H1 (cell line): ENCODE results near the gene LCE3D. TPM values are rescaled to one million over a fixed set of nuclear protein-coding genes. Genes with fewer than 3 reads are reported as not detected.

Source experiments
- CTCF ChIA-PET: fragments of 300-600 bp; sonication (Branson Sonifier 250); formaldehyde crosslinking; loops from one replicate; lab custom pipeline; 2021; ENCODE audit not compliant: partially characterized antibody; lab: Charles Lee
- POLR2A ChIA-PET: fragments of 300-600 bp; sonication (Branson Sonifier 250); formaldehyde crosslinking; loops from one replicate; lab custom pipeline; 2021; ENCODE audit warnings: inconsistent platforms; ENCODE audit not compliant: partially characterized antibody; lab: Charles Lee
- DNase-seq, 2 experiments: peaks; one replicate each; pipeline versions ENCODE4 v3.0.0 to v3.0.0-alpha.2; 2010 to 2022; ENCODE audit warnings: low spot score in 2 of 2, low read depth in 1 of 2, mixed read lengths in 1 of 2
- FAIRE-seq: peaks from 2 replicates; lab custom pipeline; 2011; peaks lifted over from hg19 to GRCh38; lab: Jason Lieb, UNC
- H2AFZ ChIP-seq: 2 replicates; pipeline ENCODE4 v1.8.1; 2012; ENCODE audit warnings: low read length, inconsistent platforms
- H2AK5ac ChIP-seq: 2 replicates; pipeline ENCODE4 v1.6.1; 2013; ENCODE audit warnings: low read depth, low read length
- H2BK120ac ChIP-seq: replicated peaks from 2 replicates; pipeline ENCODE3; 2013; ENCODE audit warnings: low read depth, low read length, inconsistent platforms
- H2BK12ac ChIP-seq: 2 replicates; pipeline ENCODE4 v1.6.1; 2013; ENCODE audit warnings: low read depth, low read length
- H2BK15ac ChIP-seq: 2 replicates; pipeline ENCODE4 v1.6.1; 2013; ENCODE audit warnings: low read length
- H2BK20ac ChIP-seq: 2 replicates; pipeline ENCODE4 v1.6.1; 2013; ENCODE audit warnings: low read length
- H2BK5ac ChIP-seq: 2 replicates; pipeline ENCODE4 v1.6.1; 2013; ENCODE audit warnings: low read depth, low read length
- H3K14ac ChIP-seq: 2 replicates; pipeline ENCODE4 v1.6.1; 2013; ENCODE audit warnings: inconsistent platforms; ENCODE audit not compliant: insufficient read length
- H3K18ac ChIP-seq: 2 replicates; pipeline ENCODE4 v1.6.1; 2013; ENCODE audit warnings: low read length; ENCODE audit errors: extremely low read depth
- H3K23ac ChIP-seq: 2 replicates; pipeline ENCODE4 v1.6.1; 2013; ENCODE audit warnings: inconsistent platforms; ENCODE audit not compliant: insufficient read length
- H3K23me2 ChIP-seq: 2 replicates; pipeline ENCODE4 v1.6.1; 2013; ENCODE audit warnings: low read depth, low read length
- H3K27ac ChIP-seq: 2 replicates; pipeline ENCODE4 v1.6.1; 2011; ENCODE audit warnings: low read depth, low read length, inconsistent platforms
- H3K27me3 ChIP-seq, 4 experiments: replicated peaks in 1 of 4; 1 replicate in 1 of 4; 2 replicates in 3 of 4; pipeline versions ENCODE4 v1.6.1 to v1.8.1; 2011 to 2013; ENCODE audit warnings: low read length in 3 of 4, mild to moderate bottlenecking in 3 of 4, inconsistent platforms in 2 of 4, mixed read lengths in 2 of 4, moderate library complexity in 1 of 4; ENCODE audit not compliant: control insufficient read depth in 3 of 4, insufficient read depth in 3 of 4; ENCODE audit errors: extremely low read depth in 1 of 4
- H3K36me3 ChIP-seq, 4 experiments: 2 replicates each; pipeline versions ENCODE4 v1.6.1 to v1.8.1; 2011 to 2013; ENCODE audit warnings: mild to moderate bottlenecking in 4 of 4, low read length in 3 of 4, moderate library complexity in 2 of 4, control low read depth in 1 of 4, inconsistent platforms in 1 of 4; ENCODE audit not compliant: insufficient read depth in 4 of 4, control insufficient read depth in 2 of 4
- H3K4ac ChIP-seq: replicated peaks from 2 replicates; pipeline ENCODE3; 2013; ENCODE audit warnings: low read length, low read depth, mixed read lengths, inconsistent platforms; ENCODE audit not compliant: insufficient read length
- H3K4me1 ChIP-seq, 4 experiments: replicated peaks in 1 of 4; 1 replicate in 1 of 4; 2 replicates in 3 of 4; pipeline versions ENCODE4 v1.6.1 to v1.8.1; 2011 to 2013; ENCODE audit warnings: low read length in 3 of 4, inconsistent platforms in 2 of 4, mixed read lengths in 1 of 4; ENCODE audit not compliant: insufficient read depth in 4 of 4, control insufficient read depth in 3 of 4
- H3K4me2 ChIP-seq, 2 experiments: 2 replicates each; pipeline versions ENCODE4 v1.6.1 to v1.8.1; 2011 to 2013; ENCODE audit warnings: low read depth in 2 of 2, low read length in 2 of 2, control low read depth in 1 of 2, inconsistent platforms in 1 of 2, mild to moderate bottlenecking in 1 of 2; ENCODE audit not compliant: insufficient read depth in 1 of 2
- H3K4me3 ChIP-seq, 4 experiments: fragments of 200-600, 300-600 bp in 1 of 4; sonication (generic), shearing (Covaris generic), sonication (Bioruptor Twin) in 1 of 4; 2 replicates each; pipeline versions ENCODE4 v1.5.1 to v1.8.1; 2011 to 2016; ENCODE audit warnings: low read length in 4 of 4, low read depth in 3 of 4, control low read depth in 2 of 4, inconsistent platforms in 2 of 4, mild to moderate bottlenecking in 2 of 4, mixed read lengths in 1 of 4, moderate library complexity in 1 of 4; ENCODE audit not compliant: insufficient read depth in 2 of 4; ENCODE audit errors: extremely low read depth in 1 of 4
- H3K56ac ChIP-seq: replicated peaks from 2 replicates; pipeline ENCODE3; 2013; ENCODE audit warnings: low read depth, mild to moderate bottlenecking, mixed read lengths, low read length, inconsistent platforms; ENCODE audit not compliant: insufficient read length
- H3K79me1 ChIP-seq: 2 replicates; pipeline ENCODE4 v1.6.1; 2013; ENCODE audit warnings: low read depth, low read length, control low read depth
- H3K79me2 ChIP-seq, 2 experiments: 2 replicates each; pipeline versions ENCODE4 v1.6.1 to v1.8.1; 2012 to 2013; ENCODE audit warnings: low read length in 2 of 2, mild to moderate bottlenecking in 2 of 2, inconsistent platforms in 1 of 2; ENCODE audit not compliant: insufficient read depth in 2 of 2, control insufficient read depth in 1 of 2
- H3K9ac ChIP-seq, 4 experiments: replicated peaks in 1 of 4; 1 replicate in 1 of 4; 2 replicates in 3 of 4; pipeline versions ENCODE4 v1.6.1 to v1.8.1; 2011 to 2013; ENCODE audit warnings: low read depth in 3 of 4, low read length in 3 of 4, control low read depth in 2 of 4, mild to moderate bottlenecking in 2 of 4, moderate library complexity in 2 of 4, inconsistent platforms in 1 of 4; ENCODE audit errors: extremely low read depth in 1 of 4
- H3K9me3 ChIP-seq, 2 experiments: 2 replicates each; pipeline versions ENCODE4 v1.6.1 to v1.8.1; 2012 to 2013; ENCODE audit warnings: mild to moderate bottlenecking in 2 of 2, moderate library complexity in 2 of 2, control low read depth in 1 of 2, inconsistent platforms in 1 of 2, low read depth in 1 of 2, low read length in 1 of 2, mixed read lengths in 1 of 2; ENCODE audit not compliant: insufficient read depth in 2 of 2
- H4K20me1 ChIP-seq, 2 experiments: replicated peaks in 1 of 2; 2 replicates each; pipeline versions ENCODE3 to v1.8.1; 2011 to 2013; ENCODE audit warnings: inconsistent platforms in 2 of 2, low read length in 2 of 2, mild to moderate bottlenecking in 1 of 2; ENCODE audit not compliant: insufficient read depth in 2 of 2, control insufficient read depth in 1 of 2
- H4K5ac ChIP-seq: 2 replicates; pipeline ENCODE4 v1.6.1; 2013; ENCODE audit warnings: low read length, low read depth, mixed read lengths, inconsistent platforms; ENCODE audit not compliant: insufficient read length
- H4K8ac ChIP-seq: 2 replicates; pipeline ENCODE4 v1.8.0; 2013; ENCODE audit warnings: mild to moderate bottlenecking, moderate library complexity, low read length, inconsistent platforms; ENCODE audit not compliant: insufficient read depth; ENCODE audit errors: extremely low read depth
- H4K91ac ChIP-seq: replicated peaks from 2 replicates; pipeline ENCODE3; 2013; ENCODE audit warnings: low read length, mixed read lengths, inconsistent platforms; ENCODE audit not compliant: insufficient read length
- ASH2L ChIP-seq: fragments of 200-600, 300-600 bp; sonication (generic); IDR thresholded peaks from one replicate; pipeline ENCODE4 v1.7.1; 2017; ENCODE audit warnings: low read length
- ATF3 ChIP-seq: IDR thresholded peaks from 2 replicates; pipeline ENCODE4 v1.6.1; 2011; ENCODE audit warnings: low read depth, mild to moderate bottlenecking, low read length; ENCODE audit not compliant: insufficient read depth
- BCL11A ChIP-seq, 2 experiments: IDR thresholded peaks; one replicate each; pipeline ENCODE4 v1.6.1; 2011; ENCODE audit warnings: low read depth in 2 of 2, low read length in 2 of 2, mild to moderate bottlenecking in 2 of 2
- CEBPB ChIP-seq: IDR thresholded peaks from 2 replicates; pipeline ENCODE4 v1.6.1; 2012; ENCODE audit warnings: low read depth, low read length
- EGR1 ChIP-seq: IDR thresholded peaks from 2 replicates; pipeline ENCODE4 v1.6.1; 2011; ENCODE audit warnings: low read depth, low read length, borderline replicate concordance
- FOSL1 ChIP-seq: IDR thresholded peaks from 2 replicates; pipeline ENCODE4 v1.6.1; 2011; ENCODE audit warnings: mild to moderate bottlenecking, low read depth, low read length, moderate library complexity; ENCODE audit not compliant: insufficient read depth
- GABPA ChIP-seq: IDR thresholded peaks from 2 replicates; pipeline ENCODE4 v1.6.1; 2011; ENCODE audit warnings: mild to moderate bottlenecking, low read length, moderate library complexity, borderline replicate concordance; ENCODE audit not compliant: insufficient read depth
- JUN ChIP-seq: IDR thresholded peaks from 2 replicates; pipeline ENCODE4 v1.6.1; 2011; ENCODE audit warnings: low read depth, mild to moderate bottlenecking, improper control_type of control experiment, low read length
- JUND ChIP-seq: IDR thresholded peaks from 2 replicates; pipeline ENCODE4 v1.6.1; 2011; ENCODE audit warnings: mild to moderate bottlenecking, improper control_type of control experiment, low read length
- NANOG ChIP-seq: IDR thresholded peaks from 2 replicates; pipeline ENCODE4 v1.6.1; 2011; ENCODE audit warnings: low read length, low read depth, mild to moderate bottlenecking, inconsistent platforms; ENCODE audit not compliant: insufficient read depth, poor library complexity, severe bottlenecking
- NRF1 ChIP-seq: IDR thresholded peaks from 2 replicates; pipeline ENCODE4 v1.6.1; 2011; ENCODE audit warnings: mild to moderate bottlenecking, low read depth, low read length, improper control_type of control experiment
- POLR2A ChIP-seq, 2 experiments: IDR thresholded peaks; 1 replicate in 1 of 2; 2 replicates in 1 of 2; pipeline ENCODE4 v1.6.1; 2011; ENCODE audit warnings: low read depth in 2 of 2, low read length in 2 of 2, mild to moderate bottlenecking in 2 of 2; ENCODE audit errors: control extremely low read depth in 1 of 2
- SP1 ChIP-seq: IDR thresholded peaks from 2 replicates; pipeline ENCODE4 v1.6.1; 2011; ENCODE audit warnings: low read depth, low read length
- SUZ12 ChIP-seq: fragments of 200-600 bp; sonication (generic); IDR thresholded peaks from 2 replicates; pipeline ENCODE4 v1.6.1; 2012; ENCODE audit warnings: mild to moderate bottlenecking, inconsistent platforms, low read length, moderate library complexity, mixed read lengths
- TAF7 ChIP-seq: optimal IDR thresholded peaks from 2 replicates; pipeline ENCODE3; 2011; ENCODE audit warnings: low read depth, mild to moderate bottlenecking, inconsistent platforms, low read length, moderate library complexity, borderline replicate concordance
- WGBS, 2 experiments: shearing (Covaris generic) in 1 of 2; methylation state at CpG; one replicate each; pipeline versions ENCODE4 v1.1.6 to v1.1.7; 2013 to 2015; ENCODE audit warnings: low lambda C conversion rate in 2 of 2, mixed read lengths in 2 of 2, inconsistent platforms in 1 of 2, low coverage in 1 of 2, missing lambda C conversion rate in 1 of 2; ENCODE audit not compliant: insufficient replicate concordance in 2 of 2, insufficient coverage in 1 of 2, insufficient read length in 1 of 2; ENCODE audit errors: extremely low coverage in 1 of 2, missing lambda C conversion rate in 1 of 2; 5-methylcytosine and 5-hydroxymethylcytosine counted together
- polyA plus RNA-seq, 7 experiments: library from polyadenylated mRNA; depleted of rRNA in 3 of 7; stranded (reverse) in 5 of 7; unstranded in 2 of 7; fragments of >200 nt in 5 of 7; fragments of 200-250 nt in 2 of 7; gene quantifications; 1 replicate in 5 of 7; 2 replicates in 1 of 7; 4 replicates in 1 of 7; pipeline versions ENCODE4 v1.2.1 to v1.2.3, GENCODE V29; 2011 to 2013; ENCODE audit warnings: missing spikeins in 2 of 7, mixed read lengths in 2 of 7
- total RNA-seq: library from RNA; stranded (reverse); fragmentation: NEBNext Ultra II Directional; extraction: Animal tissue kit (Norgen Biotek cat#: 25700); gene quantifications from 2 replicates; pipeline ENCODE4 v1.2.1, GENCODE V29; 2021

LCE3D gene
- total and polyA plus RNA-seq, 2 of the 8 experiments (the other 6 are each of a cell fraction or from before 2014, with no cell fraction given), result not detected

- Histone ChIP-seq H2AFZ (no peak within 1 kb of the TSS), H3K23ac (no peak within 1 kb of the TSS), H3K36me3 (no peaks in the 10 kb centered on the region; a peak in 1 of 8 replicates), H2BK120ac (no peak within 1 kb of the TSS), H3K79me2 (no peaks in the 10 kb centered on the region), H3K4me1 (no peaks in the 10 kb centered on the region), H2AK5ac (no peak within 1 kb of the TSS), H2BK20ac (no peak within 1 kb of the TSS), H3K27me3 (no peaks in the 10 kb centered on the region), H3K9ac (no peak within 1 kb of the TSS), H3K9me3 (peaks cover 64 to 79% of the 10 kb centered on the region in 2 experiments), H4K5ac (no peak within 1 kb of the TSS), H3K4me2 (no peak within 1 kb of the TSS), H4K20me1 (no peaks in the 10 kb centered on the region), H3K56ac (no peak within 1 kb of the TSS), H4K91ac (no peak within 1 kb of the TSS), H3K14ac (no peak within 1 kb of the TSS), H3K27ac (no peak within 1 kb of the TSS), H3K4ac (no peak within 1 kb of the TSS), H3K4me3 (no peak within 1 kb of the TSS), H3K18ac (no peak within 1 kb of the TSS), H2BK12ac (no peak within 1 kb of the TSS), H3K23me2 (no peaks in the 10 kb centered on the region; the same call in 1 of the 2 replicates), H4K8ac (no peak within 1 kb of the TSS), H2BK15ac (no peak within 1 kb of the TSS), H3K79me1 (no peaks in the 10 kb centered on the region), H2BK5ac (no peak within 1 kb of the TSS)
- DNase-seq, result no peak
- WGBS, 2 experiments, result 38% methylated on average over 1 of the region's 1 CpG; no CpG with 5 or more reads in 1 of the 2 experiments
- ChIA-PET POLR2A (no interaction called here), CTCF (interaction anchor here (1.3 kb wide), 1 partner anchor 219 kb away, joined by 3 read pairs; no protein-coding TSS in a partner anchor)
- FAIRE-seq, result no peak
- TF ChIP-seq GABPA (no peak), JUN (no peak), NANOG (no peak), SP1 (no peak), ASH2L (no peak), TAF7 (no peak), FOSL1 (no peak), SUZ12 (no peak), NRF1 (no peak), EGR1 (no peak), BCL11A (IDR thresholded peaks at IDR 0.05; ENCODE audit: low read depth in 2 of 2, low read length in 2 of 2) (no peak), POLR2A (IDR thresholded peaks at IDR 0.05; ENCODE audit: control extremely low read depth in 1 of 2, low read depth in 2 of 2, low read length in 2 of 2) (no peak), JUND (no peak), CEBPB (no peak), ATF3 (no peak)
Observed at GRCh38 chr1:152566681-152567080, 13.6 kb downstream of the LCE3D start, which contains the start of gene LCE3E. TSS of gene LCE3E (minus strand) at chr1:152566780. CDS start at chr1:152566208, 572 bp downstream.
